Measurements from ENCODE around the gene SS18L1. TPM values are rescaled to one million over a fixed set of nuclear protein-coding genes. Genes with fewer than 3 reads are reported as not detected.

Gene SS18L1
- 10.4 and 18.4 TPM in 2 replicates for total RNA-seq

DNA sequence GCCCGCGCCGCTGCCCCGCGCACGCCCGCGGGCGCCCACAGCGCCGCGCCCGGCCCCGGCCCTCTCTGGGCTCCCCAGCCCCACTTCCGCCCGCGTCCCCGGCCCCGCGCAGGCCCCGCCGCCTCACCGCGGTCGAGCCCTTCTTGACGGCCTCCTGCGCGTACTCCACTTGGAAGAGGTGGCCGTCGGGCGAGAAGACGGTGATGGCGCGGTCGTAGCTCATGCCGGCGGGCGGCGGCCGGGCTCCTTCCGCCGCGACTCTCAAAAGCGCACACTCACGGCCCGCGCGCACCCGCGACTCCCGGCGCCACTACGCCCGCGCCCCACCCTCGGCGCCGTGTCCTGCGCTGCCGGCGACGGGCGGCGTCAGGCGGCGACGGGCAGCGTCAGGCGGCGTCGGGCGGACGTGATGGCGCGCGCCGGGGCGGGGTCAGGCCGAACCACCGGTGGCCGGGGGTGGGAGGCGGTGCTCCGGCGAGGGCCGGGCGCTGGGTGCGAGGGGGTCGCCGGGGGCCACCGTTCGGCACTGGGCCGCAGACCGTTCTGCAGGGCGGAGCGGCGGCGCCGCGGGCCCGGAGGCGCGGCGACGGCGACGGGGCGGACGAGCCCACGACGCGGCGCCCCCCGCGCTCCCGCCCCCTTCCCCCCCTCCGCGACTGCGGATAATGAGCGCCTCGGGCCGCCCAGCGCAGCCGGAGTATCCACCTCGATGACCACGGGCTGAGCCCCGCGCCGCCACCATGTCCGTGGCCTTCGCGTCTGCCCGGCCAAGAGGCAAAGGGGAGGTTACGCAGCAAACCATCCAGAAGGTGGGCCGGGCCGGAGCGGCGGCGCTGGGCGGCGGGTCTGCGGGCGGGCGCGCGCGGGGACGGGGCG lies at the start of gene SS18L1, which contains the start of gene PSMA7:
Gene SS18L1, plus strand, starts transcription at position 689 of the 876 bp plus-strand sequence. Its CDS starts 52 bp downstream, at position 741.
Gene PSMA7, minus strand, starts transcription at position 314 of the 876 bp plus-strand sequence. Its CDS starts 91 bp downstream, at position 223.

GRCh38 chr20:62121776-62122653 lies 21.6 kb upstream of the SS18L1 start, which contains the start of gene LSM14B:
Gene LSM14B (plus strand): TSS chr20:62122475. CDS start chr20:62122667, 192 bp downstream.

DNA sequence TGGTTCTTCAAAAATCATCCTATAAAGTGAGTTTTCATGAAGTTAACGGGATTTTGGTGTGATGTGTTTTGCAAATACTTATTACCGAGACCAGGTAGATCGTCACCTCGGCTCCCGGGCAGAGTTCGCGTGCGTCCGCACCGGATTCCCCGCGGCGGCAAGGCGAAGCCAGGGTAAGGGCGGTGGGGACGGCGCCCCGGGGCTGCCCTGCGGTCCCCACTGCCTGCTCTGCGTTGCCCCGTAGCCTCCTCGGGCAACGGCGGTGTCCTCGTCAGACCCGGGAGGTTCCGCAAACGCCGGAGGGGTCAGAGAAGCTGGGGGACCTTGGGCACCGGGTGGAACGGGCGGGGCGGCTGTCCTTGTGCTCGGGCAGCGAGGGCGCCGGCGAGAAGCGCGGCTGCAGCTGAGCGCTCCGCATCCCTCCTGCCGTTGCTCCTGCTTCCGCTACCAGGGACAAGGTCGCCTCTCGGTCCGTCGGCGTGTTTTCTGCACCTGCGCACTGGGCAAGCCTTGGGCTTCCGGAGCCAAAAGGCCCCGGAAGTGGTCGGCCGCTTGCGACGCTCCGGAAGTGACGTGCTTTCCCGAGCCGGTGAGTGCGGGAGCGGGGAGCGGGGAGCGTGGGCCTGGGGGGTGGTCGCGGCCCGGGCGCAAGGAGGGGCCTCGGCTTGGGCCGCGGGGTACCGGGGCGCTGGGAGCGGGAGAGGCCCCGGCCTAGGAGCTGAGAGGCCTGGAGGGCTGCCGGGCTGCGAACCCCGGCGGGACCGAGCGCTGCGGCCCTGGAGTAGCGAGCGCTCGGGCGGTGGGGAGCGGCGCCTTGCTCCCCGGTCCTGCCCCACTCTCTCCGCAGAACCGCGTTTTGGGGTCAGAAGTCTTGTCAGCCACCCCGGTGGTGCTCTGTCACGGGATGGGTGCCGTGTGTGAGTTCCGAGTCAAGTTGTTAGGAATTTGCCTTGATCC lies 39.2 kb downstream of the SS18L1 start, which contains the start of gene MTG2:
Gene MTG2, plus strand, starts transcription at position 560 of the 957 bp plus-strand sequence. CDS start 10,393 bp downstream, outside the sequence.

GRCh38 chr20:62219992-62220665 lies 76.6 kb downstream of the SS18L1 start, which contains the start of gene HRH3:
Gene HRH3 (minus strand): TSS chr20:62220278. CDS start chr20:62219970, 308 bp downstream.

Other genes starting within 250 kb of the SS18L1 start
- gene TAF4, start 77.9 kb upstream of the SS18L1 start, total RNA-seq, result 3.3 and 7.3 TPM in 2 replicates
- gene LSM14B, start 21.3 kb upstream of the SS18L1 start, total RNA-seq, result 39.2 TPM in 2 replicates
- gene PSMA7, start 375 bp upstream of the SS18L1 start, total RNA-seq, result 320 and 348 TPM in 2 replicates
- 15.7 and 18.2 TPM in 2 replicates for gene MTG2, start 39.3 kb downstream of the SS18L1 start, total RNA-seq
- not detected in 2 replicates for gene HRH3, start 76.5 kb downstream of the SS18L1 start, total RNA-seq
- gene OSBPL2, start 94.8 kb downstream of the SS18L1 start, total RNA-seq, result 39.9 and 40.1 TPM in 2 replicates
- 101 and 111 TPM in 2 replicates for gene ADRM1, start 159.2 kb downstream of the SS18L1 start, total RNA-seq
- 6.5 and 25.0 TPM in 2 replicates for gene LAMA5, start 223.5 kb downstream of the SS18L1 start, total RNA-seq
- gene RPS21, start 243.3 kb downstream of the SS18L1 start, total RNA-seq, result 149 and 652 TPM in 2 replicates

Data from smooth muscle cell of the umbilical artery (primary cell).